Glomerular endothelial cell (primary cell): ENCODE data around the gene TLR9. TPM values are rescaled to one million over a fixed set of nuclear protein-coding genes. Genes with fewer than 3 reads are reported as not detected.

Experiments
- DNase-seq: peaks from one replicate; pipeline ENCODE4 v3.0.0-alpha.2; 2011; ENCODE audit warnings: low read depth, low spot score; ENCODE audit errors: extremely low read depth
- total RNA-seq: library from RNA; depleted of rRNA; stranded (reverse); fragments of >200 nt; gene quantifications from 2 replicates; pipeline ENCODE4 v1.2.3, GENCODE V29; 2015

TLR9 gene
- total RNA-seq, 1 donor from 2014 or later, result not detected

DNA sequence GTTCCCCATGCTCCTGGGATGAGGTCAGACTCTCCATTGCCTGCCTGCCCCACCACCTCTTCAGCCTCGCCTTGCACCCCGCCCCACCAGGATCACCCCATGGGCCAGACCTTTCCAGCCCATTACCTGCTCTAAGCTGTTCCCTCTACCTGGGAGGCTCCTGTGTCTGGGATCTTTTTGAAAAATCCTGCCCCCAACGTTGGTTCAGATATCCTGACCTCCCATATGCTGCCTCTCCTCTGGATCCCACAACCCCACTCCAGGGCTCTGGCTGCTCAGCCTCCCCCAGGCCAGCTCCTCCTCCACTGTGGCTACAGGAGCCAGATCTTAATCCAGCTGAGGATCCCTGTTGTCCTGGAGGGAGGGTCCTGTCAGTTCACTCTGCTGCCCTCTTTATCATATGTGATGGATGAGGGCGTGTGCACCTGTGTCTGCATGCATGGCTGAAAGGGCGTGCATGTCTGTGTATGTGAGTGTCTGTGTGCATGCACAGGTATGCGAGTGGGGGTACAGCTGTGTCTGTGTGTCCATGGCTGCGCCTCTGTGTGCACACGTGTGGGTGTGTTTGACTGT lies 49.2 kb downstream of the TLR9 start:
- no peak for DNase-seq

DNA sequence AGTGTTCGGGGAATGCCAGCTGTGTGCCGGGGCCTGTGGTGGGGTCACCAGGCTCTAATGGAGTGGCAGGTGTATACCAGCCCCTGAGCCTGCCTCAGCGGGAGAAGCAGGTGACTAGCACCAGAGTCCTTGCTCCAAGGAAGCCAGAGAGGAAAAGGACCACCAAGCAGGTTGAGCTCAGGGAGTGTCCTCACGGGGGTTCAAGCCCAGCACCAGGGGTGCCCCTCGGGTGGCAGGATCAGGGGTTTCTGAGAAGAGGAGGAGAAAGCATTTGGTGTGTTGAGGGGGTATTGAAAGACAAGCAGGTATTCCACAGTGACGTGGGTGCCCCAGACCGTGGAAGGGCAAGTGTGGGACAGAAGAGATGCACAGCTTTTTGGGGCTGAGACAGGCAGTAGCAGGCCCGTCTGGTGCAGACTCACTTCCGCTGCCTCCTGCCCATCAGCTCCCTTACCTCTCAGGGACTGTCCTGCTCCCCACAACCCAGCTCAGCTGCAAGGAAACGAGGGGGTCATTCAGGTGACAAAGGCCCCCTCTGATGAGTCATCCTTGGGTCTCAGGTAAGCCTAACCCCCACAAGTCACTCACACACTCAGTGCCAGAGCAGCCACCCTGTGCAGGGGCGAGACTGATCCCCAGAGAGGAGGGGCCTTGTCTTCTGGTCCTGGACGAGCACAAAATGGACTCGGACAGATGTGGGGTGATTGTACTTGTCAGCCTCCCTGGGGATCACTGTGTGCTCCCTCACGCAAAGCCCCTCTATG lies 49.8 kb downstream of the TLR9 start:
- no peak for DNase-seq

DNA sequence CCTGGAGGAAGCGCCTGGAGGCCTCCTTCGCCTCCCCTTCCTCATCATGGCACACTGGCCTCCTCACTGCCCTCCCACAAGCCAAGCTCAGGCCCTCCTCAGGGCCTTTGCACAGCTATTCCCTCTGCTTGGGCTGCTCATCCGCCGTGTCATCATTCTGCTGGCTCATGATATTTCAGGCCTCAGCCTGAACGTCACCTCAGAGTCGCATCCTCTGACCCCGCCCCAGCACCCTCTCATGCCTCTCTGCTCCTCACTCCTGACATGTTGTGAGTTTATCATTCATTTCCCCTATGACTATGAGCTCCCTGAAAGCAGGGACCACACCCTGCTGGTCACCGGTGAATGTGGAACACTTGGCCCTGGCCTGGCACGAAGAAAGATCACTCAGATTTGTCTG lies 50.5 kb downstream of the TLR9 start:
- DNase-seq, result no peak

DNA sequence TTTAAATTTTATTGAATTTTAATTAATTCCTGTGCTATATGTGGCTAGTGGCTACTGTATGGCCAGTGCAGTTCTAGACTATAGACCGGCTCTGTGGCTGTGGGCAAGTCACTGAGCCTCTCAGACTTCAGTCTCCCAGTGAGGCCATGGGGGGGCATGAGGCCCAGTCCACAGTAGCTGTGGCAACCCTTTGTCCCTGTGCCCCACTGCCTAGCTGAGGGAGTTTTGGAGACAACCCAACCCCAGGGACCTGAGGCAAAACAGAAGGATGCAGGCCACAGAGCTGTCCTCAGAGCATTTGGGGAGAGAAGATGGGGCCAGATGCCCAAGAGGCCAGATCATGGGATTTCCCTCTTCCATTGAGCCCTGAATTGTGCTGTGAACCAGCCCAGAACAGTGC lies 52.3 kb downstream of the TLR9 start:
- DNase-seq, result no peak

DNA sequence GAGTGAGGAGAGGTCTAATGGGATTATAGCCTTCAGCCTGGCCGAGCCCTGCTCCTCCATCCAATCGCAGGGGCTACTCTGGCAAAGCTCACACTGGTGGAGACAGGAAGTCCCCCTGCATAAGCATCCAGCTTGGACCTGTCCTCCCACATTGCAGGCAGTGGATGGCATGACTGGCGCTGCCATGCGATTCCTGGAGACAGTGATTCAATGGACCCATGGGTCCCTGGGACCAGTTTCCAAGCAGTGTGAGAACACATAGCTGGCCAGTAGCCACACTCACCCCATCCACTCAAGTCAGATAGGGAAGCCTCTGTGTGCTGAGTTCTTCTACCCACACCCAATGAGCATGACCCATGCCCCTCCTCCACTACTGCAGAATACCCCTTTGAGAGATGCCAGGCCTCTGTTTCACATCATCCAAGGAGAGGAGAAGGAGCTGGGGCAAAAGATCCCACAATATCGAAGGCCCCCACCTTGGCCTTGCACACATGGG lies 53.1 kb downstream of the TLR9 start:
- no peak for DNase-seq

DNA sequence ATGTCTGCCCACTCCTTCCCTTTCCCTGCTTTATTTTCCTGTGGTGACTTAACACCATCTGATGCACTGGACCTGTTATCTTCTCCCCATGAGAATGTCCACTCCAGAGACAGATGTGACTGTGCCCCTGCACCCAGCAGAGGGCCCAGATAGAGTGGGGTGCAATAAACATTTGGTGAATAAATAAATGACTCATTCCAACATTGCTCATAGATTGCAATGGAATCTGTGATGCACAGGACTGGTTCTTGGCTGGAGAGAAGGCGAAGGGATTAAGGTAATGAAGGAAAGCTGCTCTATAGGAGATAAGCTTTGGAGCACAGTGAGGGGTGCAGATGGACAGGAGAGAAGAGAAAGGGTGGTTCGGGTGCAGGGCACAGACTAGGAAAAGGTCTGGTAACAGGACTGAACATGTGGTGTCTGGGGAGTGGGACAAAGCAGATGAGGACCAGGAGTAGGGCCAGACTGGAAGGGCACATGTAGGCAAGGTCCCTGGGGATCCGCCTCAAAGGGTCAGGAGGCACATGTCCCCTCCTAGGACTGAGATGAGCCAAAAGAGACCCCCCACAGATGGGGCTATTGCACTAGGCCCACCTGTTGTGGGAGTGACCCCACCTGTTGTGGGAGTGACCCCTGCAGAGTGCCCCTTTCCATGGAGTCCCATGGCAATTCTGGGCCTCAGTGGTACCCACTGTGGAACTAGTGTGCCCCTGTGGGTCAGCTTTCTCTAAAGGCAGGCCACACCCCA lies 53.8 kb downstream of the TLR9 start:
- no peak for DNase-seq

Other genes with a start within 250 kb of the TLR9 start
- gene ACY1, start 242.1 kb downstream of the TLR9 start, total RNA-seq, result 24.2 and 32.0 TPM in 2 replicates
- 1,365 and 2,409 TPM in 2 replicates for gene RPL29, start 229.8 kb downstream of the TLR9 start, total RNA-seq
- 20.2 and 23.8 TPM in 2 replicates for gene DUSP7, start 169.1 kb downstream of the TLR9 start, total RNA-seq
- 2.7 and 4.7 TPM in 2 replicates for gene POC1A, start 71.2 kb downstream of the TLR9 start, total RNA-seq
- 69.8 and 72.6 TPM in 2 replicates for gene ALAS1, start 27.5 kb downstream of the TLR9 start, total RNA-seq
- 136 and 166 TPM in 2 replicates for gene TWF2, start 13.5 kb upstream of the TLR9 start, total RNA-seq
- 7.4 and 10.4 TPM in 2 replicates for gene PPM1M, start 20.1 kb upstream of the TLR9 start, total RNA-seq
- gene WDR82, start 53.0 kb upstream of the TLR9 start, total RNA-seq, result 52.8 and 53.0 TPM in 2 replicates
- 12.3 and 14.2 TPM in 2 replicates for gene GLYCTK, start 62.2 kb upstream of the TLR9 start, total RNA-seq
- gene DNAH1, start 90.7 kb upstream of the TLR9 start, total RNA-seq, result 3.2 and 9.9 TPM in 2 replicates
- 74.0 and 80.9 TPM in 2 replicates for gene BAP1, start 184.4 kb upstream of the TLR9 start, total RNA-seq
- 3.4 and 4.0 TPM in 2 replicates for gene PHF7, start 185.0 kb upstream of the TLR9 start, total RNA-seq
- gene SEMA3G, start 219.5 kb upstream of the TLR9 start, total RNA-seq, result 4.9 and 61.3 TPM in 2 replicates
- not detected in 2 replicates for gene TNNC1, start 228.4 kb upstream of the TLR9 start, total RNA-seq
- gene NISCH, start 230.0 kb upstream of the TLR9 start, total RNA-seq, result 90.7 and 113 TPM in 2 replicates